NCI-H774 (cell line): ENCODE results near the gene PEAK1.
"Not testable (repeated sequence)": the region's sequence is repeated elsewhere in the genome, so short reads cannot be mapped to it uniquely, and the experiment has no call there.

ENCODE experiments used
- DNase-seq: peaks from one replicate; lab custom pipeline; 2025; lab: John Stamatoyannopoulos, UW

The PEAK1 gene

GRCh38 chr15:77171221-77171967 is 248.5 kb downstream of the PEAK1 start:
- DNase-seq, result no peak

GRCh38 chr15:77168616-77169015 is 251.3 kb downstream of the PEAK1 start:
- DNase-seq, result no peak

GRCh38 chr15:77168141-77168540 is 251.8 kb downstream of the PEAK1 start:
- DNase-seq, result no peak

GRCh38 chr15:77167406-77167805 is 252.5 kb downstream of the PEAK1 start:
- no peak for DNase-seq

- no peak for DNase-seq
Observed at GRCh38 chr15:77163781-77164384, 256.0 kb downstream of the PEAK1 start.

DNA sequence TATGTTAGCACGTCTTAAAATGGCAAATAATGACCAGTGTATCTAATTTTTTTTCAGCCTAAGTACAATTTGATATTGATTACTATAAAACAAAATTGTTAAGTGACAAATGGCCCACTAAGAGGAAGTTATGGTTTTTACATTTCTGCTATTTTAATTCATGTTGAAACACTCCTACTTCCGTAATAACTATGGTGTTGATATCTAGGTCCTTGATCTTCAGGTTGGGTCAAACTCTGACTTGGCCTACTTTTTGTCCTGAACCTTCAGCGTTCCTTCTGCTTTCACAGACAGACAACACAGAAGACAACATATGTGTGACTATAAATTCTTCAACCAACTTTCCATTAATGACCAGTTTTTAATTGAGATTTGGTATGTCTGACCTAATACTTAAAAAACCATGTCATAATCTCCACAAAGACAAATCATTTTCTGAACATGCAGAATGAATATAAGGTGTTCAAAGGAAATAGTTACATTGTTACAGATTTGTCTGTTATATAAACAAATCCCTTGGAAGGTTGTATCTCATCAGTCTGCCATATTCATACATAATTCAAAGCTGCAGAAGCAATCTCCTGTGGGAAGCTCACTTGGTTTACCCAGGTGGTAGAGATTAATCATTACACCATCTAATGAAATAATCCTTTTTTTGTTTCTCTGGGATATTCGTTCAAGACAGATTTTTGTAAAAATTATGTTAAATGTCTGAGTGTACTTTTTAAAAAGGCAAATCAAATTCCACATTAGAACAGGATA is 256.9 kb downstream of the PEAK1 start:
- DNase-seq, result no peak

DNA sequence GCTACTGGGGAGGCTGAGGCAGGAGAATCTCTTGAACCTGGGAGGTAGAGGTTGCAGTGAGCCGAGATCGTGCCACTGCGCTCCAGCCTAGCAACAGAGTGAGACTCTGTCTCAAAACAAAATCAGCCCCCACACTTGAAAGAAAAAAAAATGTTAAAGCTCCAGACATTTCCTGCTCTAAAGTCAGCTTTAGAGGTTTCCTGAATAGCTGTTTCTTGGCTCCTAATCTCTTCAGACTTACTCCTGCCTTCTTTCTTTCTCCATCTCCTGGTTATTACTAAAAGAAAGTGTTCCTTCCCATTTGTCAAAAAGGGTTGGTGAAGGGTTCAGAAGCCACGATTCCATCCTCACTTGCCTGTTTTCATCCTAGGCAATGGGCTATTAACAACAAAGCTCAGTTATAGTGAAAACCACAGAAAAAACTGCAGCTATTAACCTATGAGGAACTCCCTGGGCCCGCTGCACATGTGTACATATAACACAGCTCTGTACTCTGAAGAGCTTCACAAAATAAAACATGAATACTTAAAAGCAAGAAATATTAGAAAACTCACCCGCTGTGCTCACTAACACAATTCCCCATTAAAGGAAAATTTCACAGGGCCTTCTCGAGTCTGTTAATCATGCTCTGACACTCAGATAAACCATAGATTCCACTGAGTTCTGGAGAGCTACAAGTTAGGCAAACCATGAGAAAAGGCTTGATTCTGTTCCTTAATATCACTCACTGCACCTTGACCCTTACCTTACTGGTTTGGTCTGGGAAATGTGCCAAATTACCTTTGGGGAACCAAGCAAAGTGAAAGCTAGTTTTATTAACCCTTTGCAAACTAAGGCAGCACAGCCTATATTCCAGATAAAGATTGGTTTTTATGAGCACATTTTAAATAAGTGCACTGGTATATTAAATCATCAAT is 259.1 kb downstream of the PEAK1 start:
- DNase-seq, result peak; percentile 3

DNA sequence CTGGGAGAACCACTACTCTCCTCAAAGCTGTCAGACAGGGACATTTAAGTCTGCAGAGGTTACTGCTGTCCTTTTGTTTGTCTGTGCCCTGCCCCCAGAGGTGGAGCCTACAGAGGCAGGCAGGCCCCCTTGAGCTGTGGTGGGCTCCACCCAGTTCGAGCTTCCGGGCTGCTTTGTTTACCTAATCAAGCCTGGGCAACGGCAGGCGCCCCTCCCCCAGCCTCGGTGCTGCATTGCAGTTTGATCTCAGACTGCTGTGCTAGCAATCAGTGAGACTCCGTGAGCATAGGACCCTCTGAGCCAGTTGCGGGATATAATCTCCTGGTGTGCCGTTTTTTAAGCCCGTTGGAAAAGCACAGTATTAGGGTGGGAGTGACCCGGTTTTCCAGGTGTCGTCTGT is 263.9 kb downstream of the PEAK1 start:
- not testable (repeated sequence) for DNase-seq

- DNase-seq, result no peak
Observed at GRCh38 chr15:77148191-77148590, 271.7 kb downstream of the PEAK1 start.

GRCh38 chr15:77145370-77145769 is 274.5 kb downstream of the PEAK1 start:
- no peak for DNase-seq

DNA sequence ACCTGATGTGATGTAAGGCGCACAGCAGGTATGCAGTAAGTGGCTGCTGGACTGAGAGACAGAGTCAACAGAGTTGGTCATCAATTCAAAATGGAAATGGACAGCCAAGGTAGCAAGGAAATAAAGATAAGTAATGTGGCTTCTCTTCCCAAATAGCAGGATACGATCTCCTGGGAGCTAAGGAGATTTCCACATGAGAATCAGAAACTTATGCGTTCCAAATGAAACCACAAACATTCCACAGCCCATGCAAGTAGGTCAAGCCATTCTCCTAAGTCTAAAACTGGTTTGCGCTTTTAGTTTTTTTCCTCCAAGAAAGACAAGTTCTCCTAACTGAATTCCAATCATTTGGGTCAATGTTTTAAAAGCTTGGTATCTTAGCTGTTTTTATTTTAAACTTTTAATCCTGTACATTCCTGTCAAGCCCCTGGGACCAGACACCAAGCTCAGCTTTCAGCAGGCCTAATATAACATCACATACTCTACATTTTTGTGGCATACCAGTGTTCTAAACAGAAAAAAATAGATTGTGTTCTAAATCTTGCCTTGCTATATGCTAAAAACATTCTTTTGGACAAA is 275.3 kb downstream of the PEAK1 start:
- DNase-seq, result no peak

- DNase-seq, result no peak
Observed at GRCh38 chr15:77144026-77144425, 275.9 kb downstream of the PEAK1 start.

DNA sequence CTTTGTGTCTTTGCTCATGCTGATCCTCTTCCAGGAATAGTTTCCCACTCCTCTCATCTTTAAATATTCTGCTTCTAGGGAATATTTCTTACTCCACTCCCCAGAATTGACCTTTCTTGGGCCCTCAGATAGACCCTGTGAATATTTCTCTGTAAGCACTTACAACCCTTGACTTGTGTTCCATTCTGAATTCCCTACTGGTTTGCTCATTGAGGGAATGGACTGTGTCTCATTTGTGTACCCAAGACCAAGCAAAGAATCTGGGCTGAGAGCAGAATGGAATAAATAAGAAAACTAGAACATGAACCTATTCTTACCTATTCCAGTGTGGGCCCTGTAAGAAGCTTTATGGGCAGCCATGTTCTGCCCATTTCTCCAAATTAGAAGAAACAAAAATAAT is 276.3 kb downstream of the PEAK1 start:
- no peak for DNase-seq

DNA sequence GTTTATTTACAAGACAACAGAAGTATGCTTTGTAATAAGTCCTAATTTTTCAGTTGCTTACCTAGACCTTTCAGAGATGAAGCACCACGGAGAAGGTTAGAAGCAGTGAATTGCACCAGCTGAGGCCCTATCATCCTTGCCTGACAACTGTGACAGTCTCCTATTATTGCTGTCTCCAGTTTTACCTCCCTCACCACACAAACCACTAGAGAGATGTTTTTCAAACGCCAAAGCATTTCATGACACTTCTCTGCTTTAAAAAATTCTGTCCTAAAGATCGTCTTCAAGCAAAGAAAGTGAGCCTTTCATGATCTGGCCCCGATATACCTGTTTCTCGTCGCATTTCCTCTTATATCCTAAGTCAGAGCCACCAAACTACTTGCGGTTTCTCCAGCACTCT is 276.7 kb downstream of the PEAK1 start:
- no peak for DNase-seq

- no peak for DNase-seq
Observed at GRCh38 chr15:77140220-77140619, 279.7 kb downstream of the PEAK1 start.

DNA sequence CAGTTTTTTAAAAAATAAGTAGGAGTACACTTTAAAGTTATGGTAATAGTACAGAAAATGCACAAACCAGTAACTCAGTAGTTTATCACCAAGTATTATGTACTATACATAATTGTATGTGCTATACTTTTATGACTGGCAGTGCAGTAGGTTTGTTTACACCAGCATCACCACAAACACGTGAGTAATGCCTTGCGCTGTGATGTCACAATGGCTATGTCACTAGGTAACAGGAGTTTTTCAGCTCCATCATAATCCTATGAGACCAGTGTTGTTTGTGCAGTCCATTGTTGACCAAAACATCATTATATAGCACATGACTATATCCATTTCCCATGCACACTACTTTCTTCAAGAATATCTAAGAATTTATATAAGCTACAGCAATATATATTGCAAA is 280.6 kb downstream of the PEAK1 start:
- no peak for DNase-seq

- DNase-seq, result no peak
Observed at GRCh38 chr15:77138167-77138522, 281.8 kb downstream of the PEAK1 start.

- DNase-seq, result no peak
Observed at GRCh38 chr15:77135181-77135580, 284.7 kb downstream of the PEAK1 start.

DNA sequence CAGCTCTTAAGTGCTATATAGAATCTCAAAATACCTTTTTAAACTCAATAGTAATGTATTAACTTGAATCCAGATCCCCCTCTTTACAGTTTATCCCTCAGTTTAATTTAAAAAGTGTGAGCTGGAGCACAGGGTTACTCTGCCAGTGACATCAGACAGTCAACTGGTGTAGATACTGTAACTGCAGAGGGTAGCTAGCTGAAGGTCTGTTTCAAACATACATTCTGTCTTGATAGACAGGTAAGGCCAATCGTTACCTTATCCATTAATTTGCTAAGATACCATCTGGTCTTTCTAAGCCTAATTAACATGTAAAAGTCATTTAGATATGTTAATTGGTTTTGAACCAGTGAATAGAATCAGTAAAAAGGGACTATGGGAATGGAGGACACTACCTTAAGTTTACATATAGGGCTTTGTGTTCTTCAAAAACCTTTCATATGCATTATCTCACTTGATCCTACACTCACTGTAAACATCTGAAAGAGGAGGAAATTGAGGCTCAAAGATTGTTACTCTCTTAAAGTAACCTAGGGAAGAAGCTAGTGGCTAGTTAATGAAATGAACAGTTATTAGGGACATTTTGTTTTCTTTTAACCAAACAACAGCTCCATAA is 289.5 kb downstream of the PEAK1 start:
- no peak for DNase-seq

DNA sequence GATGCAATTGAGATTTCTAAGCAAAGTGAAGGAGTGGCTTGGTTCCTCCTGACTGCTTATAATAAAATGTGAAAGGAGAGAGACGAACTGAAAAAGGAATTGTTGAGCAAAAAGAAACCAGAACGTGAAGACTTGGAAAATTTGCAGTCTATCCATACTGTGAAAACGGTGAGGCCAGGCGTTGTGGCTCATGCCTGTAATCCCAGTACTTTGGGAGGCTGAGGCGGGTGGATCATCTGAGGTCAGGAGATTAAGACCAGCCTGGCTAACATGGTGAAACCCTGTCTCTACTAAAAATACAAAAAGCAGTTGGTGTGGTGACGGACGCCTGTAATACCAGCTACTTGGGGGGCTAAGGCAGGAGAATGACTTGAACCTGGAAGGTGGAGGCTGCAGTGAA is 292.3 kb downstream of the PEAK1 start:
- DNase-seq, result no peak
